Lower leg skin (tissue), 3 donors: ENCODE data around the gene MAPK9.

Source experiments
- CTCF ChIP-seq, 3 donors: fragments of 450-650 bp; IDR thresholded peaks; one replicate each; pipeline ENCODE4 v1.5.1; 2016; ENCODE audit warnings: antibody characterized with exemption in 3 of 3, mild to moderate bottlenecking in 3 of 3, moderate library complexity in 2 of 3
- POLR2A ChIP-seq, 2 donors: fragments of 450-650 bp; IDR thresholded peaks; one replicate each; pipeline ENCODE4 v1.6.1; 2016 to 2017; ENCODE audit warnings: antibody characterized with exemption in 2 of 2, mild to moderate bottlenecking in 1 of 2, moderate library complexity in 1 of 2

GRCh38 chr5:180335614-180336233 lies 43.8 kb upstream of the MAPK9 start:
- TF ChIP-seq CTCF (IDR thresholded peaks at IDR 0.05) (no peak), POLR2A (IDR thresholded peaks at IDR 0.05) (no peak)
